HG02798 (cell line): Measurements from ENCODE around the gene LRP5.
A peak's percentile ranks its signal among the peaks of the same experiment; 100 is the strongest.
"Not testable (repeated sequence)": the region's sequence is repeated elsewhere in the genome, so short reads cannot be mapped to it uniquely, and the experiment has no call there.

Experiments used
- ATAC-seq: cut with Tn5 transposase; IDR thresholded peaks from one replicate; pipeline ENCODE4 v1.9.1; 2021; ENCODE audit warnings: mild to moderate bottlenecking; ENCODE audit not compliant: unreplicated experiment, poor library complexity

LRP5 gene

GRCh38 chr11:68279676-68280075, 32.7 kb upstream of the LRP5 start:
- no peak for ATAC-seq

GRCh38 chr11:68282141-68282860, 30.1 kb upstream of the LRP5 start:
- ATAC-seq, result peak; percentile 63

DNA sequence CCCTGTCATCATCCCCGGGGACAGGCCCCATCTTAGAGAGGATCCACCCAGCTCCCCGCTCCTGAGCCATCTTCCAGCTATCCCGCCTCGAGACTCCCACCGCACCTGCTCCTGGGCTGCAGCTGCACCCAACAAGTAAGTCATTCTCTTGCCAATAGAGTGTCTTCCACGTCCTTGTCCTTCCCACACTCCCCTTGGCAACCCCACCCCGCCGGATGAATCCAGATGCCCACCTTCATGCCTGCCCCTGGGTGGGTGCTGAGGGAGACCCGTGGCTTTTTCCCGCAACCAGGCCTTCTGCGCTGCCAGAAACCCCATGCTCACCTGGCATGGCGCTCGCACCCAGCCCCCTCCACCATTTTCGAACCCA, 29.5 kb upstream of the LRP5 start:
- ATAC-seq, result no peak

DNA sequence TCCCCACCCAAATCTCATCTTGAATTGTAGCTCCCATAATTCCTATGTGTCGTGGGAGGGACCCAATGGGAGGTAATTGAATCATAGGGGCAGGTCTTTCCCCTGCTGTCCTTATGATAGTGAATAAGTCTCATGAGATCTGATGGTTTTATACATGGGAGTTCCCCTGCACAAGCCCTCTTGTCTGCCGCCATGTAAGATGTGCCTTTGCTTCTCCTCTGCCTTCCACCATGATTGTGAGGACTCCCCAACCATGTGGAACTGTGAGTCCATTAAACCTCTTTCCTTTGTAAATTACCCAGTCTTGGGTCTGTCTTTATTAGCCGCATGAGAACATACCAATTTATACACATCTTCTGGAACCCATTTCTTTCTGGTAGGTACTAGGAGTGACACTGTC, 27.8 kb upstream of the LRP5 start:
- ATAC-seq, result not testable (repeated sequence)

DNA sequence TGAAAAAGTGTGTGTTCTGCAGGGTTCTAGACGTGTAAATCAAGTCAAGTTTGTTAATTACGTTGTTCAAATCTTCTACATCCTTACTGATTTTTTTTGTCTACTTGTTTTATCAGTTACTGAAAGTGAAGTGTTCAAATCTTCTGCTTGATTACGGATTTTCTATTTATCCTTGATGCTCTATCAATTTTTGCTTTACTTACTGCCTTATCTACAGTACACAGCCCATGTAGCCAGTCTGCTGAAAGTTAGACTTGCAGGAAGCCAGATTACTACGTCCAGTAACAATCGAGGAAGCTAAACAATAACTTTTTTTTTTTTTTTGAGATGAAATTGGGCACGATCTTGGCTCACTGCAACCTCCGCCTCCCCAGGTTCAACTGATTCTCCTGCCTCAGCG, 25.0 kb upstream of the LRP5 start:
- ATAC-seq, result no peak

DNA sequence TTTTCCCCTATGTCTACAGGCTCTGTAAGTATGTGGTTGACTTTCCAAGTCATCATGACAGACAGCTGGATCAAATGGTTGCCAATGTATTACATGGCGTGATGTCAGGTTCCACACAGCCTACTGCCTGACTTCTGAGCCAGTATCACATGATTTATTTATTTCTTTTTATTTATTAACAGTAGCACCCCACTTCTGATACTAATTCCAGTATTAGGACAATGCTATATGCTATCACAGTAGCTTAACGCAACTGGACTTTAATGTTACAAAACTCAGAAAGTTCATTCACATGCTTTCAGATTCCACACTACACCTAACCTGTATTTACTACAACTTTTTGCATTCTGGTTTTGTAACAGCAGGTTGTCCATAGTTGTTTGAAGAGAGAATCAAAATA, 22.9 kb upstream of the LRP5 start:
- ATAC-seq, result no peak

GRCh38 chr11:68293708-68294107, 18.7 kb upstream of the LRP5 start:
- no peak for ATAC-seq

DNA sequence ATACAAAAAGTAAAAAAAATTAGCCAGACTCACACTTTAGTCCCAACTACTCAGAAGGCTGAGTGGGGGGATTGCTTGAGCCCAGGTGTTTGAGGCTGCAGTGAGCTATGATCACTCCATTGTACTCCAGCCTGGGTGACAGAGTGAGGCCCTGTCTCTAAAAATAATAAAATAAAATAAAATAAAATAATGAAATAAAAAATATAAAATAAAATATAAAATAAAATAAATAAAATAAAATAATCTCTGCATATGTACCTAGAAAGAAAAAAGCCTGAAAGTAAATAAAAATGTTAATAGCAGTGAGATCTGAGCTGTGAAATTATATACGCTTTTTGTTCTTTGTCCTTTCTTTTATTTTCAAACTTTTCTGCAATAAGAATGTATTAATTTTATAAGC, 17.1 kb upstream of the LRP5 start:
- ATAC-seq, result no peak

GRCh38 chr11:68295940-68296339, 16.5 kb upstream of the LRP5 start:
- no peak for ATAC-seq

GRCh38 chr11:68296344-68297051, 15.9 kb upstream of the LRP5 start:
- ATAC-seq, result no peak

GRCh38 chr11:68297052-68297378, 15.4 kb upstream of the LRP5 start:
- ATAC-seq, result no peak

DNA sequence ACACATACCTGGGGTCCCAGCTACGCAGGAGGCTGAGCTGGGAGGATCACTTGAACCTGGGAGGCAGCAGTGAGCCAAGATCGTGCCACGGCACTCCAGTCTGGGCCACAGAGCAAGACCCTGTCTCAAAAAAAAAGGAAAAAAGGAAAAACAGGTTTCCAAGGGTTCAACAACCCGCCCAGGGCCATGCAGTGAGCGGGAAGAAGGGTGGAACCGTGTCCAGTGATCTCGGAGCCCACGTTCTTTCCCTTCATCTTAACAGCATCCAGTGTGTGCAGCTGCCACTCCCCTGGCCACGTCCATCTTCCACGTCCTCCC, 14.9 kb upstream of the LRP5 start:
- no peak for ATAC-seq

DNA sequence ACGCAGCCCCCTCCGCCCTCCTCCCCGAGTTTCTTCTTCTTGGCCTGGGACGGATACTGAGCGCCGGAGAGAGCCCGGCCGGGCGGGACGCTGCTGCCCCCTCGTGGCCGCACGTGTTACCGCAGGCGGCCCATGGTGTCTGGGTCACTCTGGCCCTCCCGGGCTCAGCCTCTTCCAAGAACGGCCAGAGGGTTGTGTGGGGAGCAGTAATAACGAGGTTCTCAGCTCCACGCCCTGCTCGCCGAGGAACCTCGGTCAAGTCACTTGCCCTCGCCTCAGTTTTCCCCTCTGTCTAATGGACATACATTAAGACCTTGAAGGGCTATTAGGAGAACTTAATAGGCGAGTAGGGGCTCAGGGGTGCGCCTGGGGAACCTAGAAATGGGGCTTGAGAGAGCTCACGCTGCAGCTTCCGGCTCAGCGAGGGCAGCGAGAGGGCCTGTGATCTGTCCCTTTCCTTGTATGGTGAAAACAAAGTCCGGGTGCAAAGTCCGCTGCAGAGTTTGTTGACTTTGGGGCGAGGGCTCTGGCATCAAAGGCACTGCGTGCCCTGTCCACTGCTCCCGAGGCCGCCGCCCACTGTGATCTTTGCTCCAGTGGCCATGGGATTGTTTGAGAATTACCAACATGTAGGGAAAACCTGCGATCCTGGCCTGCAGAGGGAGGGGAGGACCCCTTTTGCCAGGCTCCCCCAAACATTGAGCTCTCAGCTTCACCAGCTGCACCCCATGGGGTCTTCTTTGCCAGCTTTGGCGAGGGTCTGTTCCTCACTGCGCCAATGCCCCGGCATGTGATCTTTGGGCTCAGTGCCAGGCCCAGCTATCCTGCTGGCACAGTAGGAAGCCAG, 14.4 kb upstream of the LRP5 start:
- ATAC-seq, result peak; percentile 75

GRCh38 chr11:68298659-68299516, 13.5 kb upstream of the LRP5 start:
- ATAC-seq, result no peak

GRCh38 chr11:68299517-68299879, 12.9 kb upstream of the LRP5 start:
- ATAC-seq, result not testable (repeated sequence)

DNA sequence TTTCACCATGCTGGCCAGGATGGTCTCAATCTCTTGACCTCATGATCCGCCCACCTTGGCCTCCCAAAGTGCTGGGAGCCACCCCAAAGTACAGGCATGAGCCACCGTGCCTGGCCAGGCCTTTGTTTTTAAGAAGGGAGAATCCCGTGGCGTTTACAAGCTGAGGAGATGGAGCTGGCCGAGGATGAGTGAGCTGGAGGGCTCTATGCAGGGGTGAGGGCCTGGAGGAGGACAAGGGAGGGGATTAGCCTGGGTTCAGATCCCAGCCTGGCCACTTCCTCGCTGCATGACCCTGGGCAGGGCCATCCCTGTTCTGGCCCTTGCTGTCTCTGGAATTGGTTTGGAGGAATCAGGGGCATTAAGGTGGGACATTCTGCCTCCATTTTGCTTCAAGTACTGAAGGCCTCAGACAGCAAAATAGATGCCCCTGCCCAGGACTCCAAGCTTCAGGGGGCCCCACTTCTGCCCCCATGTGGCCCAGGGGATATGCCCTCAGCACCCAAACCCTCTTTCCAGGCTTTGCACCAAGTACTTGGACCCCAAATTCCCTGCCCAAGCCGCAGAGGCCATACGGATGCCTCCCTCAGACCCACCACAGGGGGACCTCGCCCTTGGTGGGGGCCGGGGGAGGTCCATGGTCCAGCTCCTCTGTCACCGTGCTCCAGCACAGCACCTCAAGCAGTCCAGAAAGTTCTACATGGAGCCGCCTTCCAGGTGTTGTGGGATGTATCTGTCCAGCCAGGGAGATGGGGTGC, 12.1 kb upstream of the LRP5 start:
- ATAC-seq, result no peak

DNA sequence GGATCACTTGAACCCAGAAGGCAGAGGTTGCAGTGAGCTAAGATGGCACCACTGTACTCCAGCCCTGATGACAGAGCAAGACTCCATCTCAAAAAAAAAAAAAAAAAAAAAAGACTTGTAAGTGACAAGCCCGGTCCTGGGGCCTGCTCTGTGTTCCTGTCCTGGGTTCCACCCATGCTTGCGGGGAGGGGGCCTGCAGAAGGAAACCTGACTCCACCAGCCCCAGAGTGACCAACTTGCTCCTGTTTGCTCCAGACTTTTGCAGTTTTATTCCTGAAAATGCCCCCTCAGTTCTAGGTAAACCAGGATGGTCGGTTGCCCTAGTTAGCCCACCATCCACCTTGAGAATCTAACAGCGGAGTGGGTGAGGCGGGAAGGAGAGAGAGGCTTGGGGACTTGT, 10.1 kb upstream of the LRP5 start:
- ATAC-seq, result no peak

GRCh38 chr11:68302670-68303069, 9.7 kb upstream of the LRP5 start:
- no peak for ATAC-seq

DNA sequence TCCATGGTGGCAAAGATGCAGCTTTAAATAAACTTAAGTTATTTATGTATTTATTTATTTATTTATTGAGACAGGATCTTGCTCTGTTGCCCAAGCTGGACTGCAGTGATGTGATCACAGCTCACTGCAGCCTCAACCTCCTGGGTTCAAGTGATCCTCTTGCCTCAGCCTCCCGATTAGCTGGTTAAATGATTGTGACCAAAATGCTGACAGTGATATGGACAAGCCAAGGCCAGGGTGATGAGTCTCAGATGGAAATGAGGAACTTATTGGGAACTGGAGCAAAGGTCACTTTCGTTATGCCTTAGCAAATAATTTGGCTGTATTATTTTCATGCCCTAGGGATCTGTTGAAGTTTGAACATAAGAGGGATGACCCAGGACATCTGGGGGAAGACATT, 9.3 kb upstream of the LRP5 start:
- ATAC-seq, result no peak
